ENCODE results near the gene YTHDF1.

GRCh38 chr20:63249891-63250290 is 34.0 kb upstream of the YTHDF1 start:
- no peak for TF ChIP-seq CTCF (IDR thresholded peaks at IDR 0.05)
- no peak for TF ChIP-seq POLR2A (IDR thresholded peaks at IDR 0.05)
